Left hindlimb (tissue), 1 donor: Measurements from ENCODE around the gene RETREG2.

ENCODE experiments used
- DNase-seq: peaks from one replicate; pipeline ENCODE4 v3.0.0-alpha.2; 2018

Gene RETREG2

GRCh38 chr2:219171231-219171651 is 6.8 kb upstream of the RETREG2 start:
- no peak for DNase-seq

GRCh38 chr2:219172231-219173154 is 5.6 kb upstream of the RETREG2 start:
- no peak for DNase-seq

- DNase-seq: no peak
Measured at GRCh38 chr2:219173176-219173575, 4.9 kb upstream of the RETREG2 start.

GRCh38 chr2:219174146-219174545 is 3.9 kb upstream of the RETREG2 start:
- no peak for DNase-seq

GRCh38 chr2:219174801-219175200 is 3.3 kb upstream of the RETREG2 start:
- no peak for DNase-seq

- DNase-seq: no peak
Measured at GRCh38 chr2:219175486-219175885, 2.6 kb upstream of the RETREG2 start.

- no peak for DNase-seq
Measured at GRCh38 chr2:219175928-219176817, 1.9 kb upstream of the RETREG2 start.

GRCh38 chr2:219176818-219177551 is 1.1 kb upstream of the RETREG2 start, which contains the start of gene CNPPD1:
CNPPD1 (minus strand) TSS chr2:219176925; CDS start chr2:219176828, 97 bp downstream.
- DNase-seq: peak; percentile 91

- no peak for DNase-seq
Measured at GRCh38 chr2:219178377-219179175, 501 bp downstream of the RETREG2 start.

GRCh38 chr2:219179601-219180465 is 1.8 kb downstream of the RETREG2 start:
- DNase-seq: no peak

- DNase-seq: no peak
Measured at GRCh38 chr2:219180961-219181360, 2.9 kb downstream of the RETREG2 start.

GRCh38 chr2:219181531-219181930 is 3.5 kb downstream of the RETREG2 start:
- DNase-seq: no peak

- no peak for DNase-seq
Measured at GRCh38 chr2:219182331-219183150, 4.5 kb downstream of the RETREG2 start.

GRCh38 chr2:219183151-219183772 is 5.2 kb downstream of the RETREG2 start:
- no peak for DNase-seq

- no peak for DNase-seq
Measured at GRCh38 chr2:219184121-219184520, 6.0 kb downstream of the RETREG2 start.

- no peak for DNase-seq
Measured at GRCh38 chr2:219186754-219187456, 8.8 kb downstream of the RETREG2 start.

- DNase-seq: no peak
Measured at GRCh38 chr2:219197388-219197787, 19.3 kb downstream of the RETREG2 start.

- DNase-seq: no peak
Measured at GRCh38 chr2:219198974-219199373, 20.9 kb downstream of the RETREG2 start.
